Neural cell (in vitro differentiated cells): ENCODE data around the gene GRK4. TPM values are rescaled to one million over a fixed set of nuclear protein-coding genes. Genes with fewer than 3 reads are reported as not detected.

Experiments
- H2AFZ ChIP-seq: fragments of 200-600, 300-800 bp; sonication (generic), shearing (Covaris generic); 2 replicates; pipeline ENCODE4 v1.6.0; 2014; ENCODE audit warnings: low read depth, mild to moderate bottlenecking, antibody characterized with exemption, low read length, moderate library complexity
- H3F3A ChIP-seq: fragments of 200-600 bp; shearing (Covaris generic); 2 replicates; pipeline ENCODE4 v1.6.1; 2016; ENCODE audit warnings: mild to moderate bottlenecking, moderate library complexity, mixed read lengths, antibody characterized with exemption, low read length; ENCODE audit not compliant: insufficient read depth, poor library complexity, severe bottlenecking
- H3K27ac ChIP-seq: fragments of 200-600, 300-800 bp; sonication (generic), shearing (Covaris generic); 2 replicates; pipeline ENCODE4 v1.5.1; 2014; ENCODE audit warnings: mild to moderate bottlenecking, low read length, moderate library complexity
- H3K27me3 ChIP-seq: fragments of 300-800, 200-600 bp; sonication (generic), shearing (Covaris generic); 2 replicates; pipeline ENCODE4 v1.6.0; 2014; ENCODE audit warnings: mild to moderate bottlenecking, low read depth, low read length, moderate library complexity; ENCODE audit not compliant: insufficient read depth
- H3K36me3 ChIP-seq: fragments of 300-800, 200-600 bp; sonication (generic), shearing (Covaris generic); 2 replicates; pipeline ENCODE4 v1.5.1; 2014; ENCODE audit warnings: mild to moderate bottlenecking, antibody characterized with exemption, low read length, moderate library complexity; ENCODE audit not compliant: insufficient read depth
- H3K4me2 ChIP-seq: fragments of 300-800, 200-600 bp; sonication (generic), shearing (Covaris generic); 2 replicates; pipeline ENCODE4 v1.6.0; 2014; ENCODE audit warnings: mild to moderate bottlenecking, low read length
- H3K4me3 ChIP-seq: fragments of 300-800, 200-600 bp; sonication (generic), shearing (Covaris generic); 2 replicates; pipeline ENCODE4 v1.5.1; 2014; ENCODE audit warnings: mild to moderate bottlenecking, low read length, moderate library complexity
- H3K79me2 ChIP-seq: fragments of 200-600 bp; shearing (Covaris generic); replicated peaks from 2 replicates; pipeline ENCODE4 v1.6.0; 2014; ENCODE audit warnings: mild to moderate bottlenecking, low read length, moderate library complexity; ENCODE audit not compliant: insufficient read depth
- H3K9ac ChIP-seq: fragments of 300-800, 200-600 bp; sonication (generic), shearing (Covaris generic); 2 replicates; pipeline ENCODE4 v1.6.1; 2016; ENCODE audit warnings: mild to moderate bottlenecking, low read length, mixed read lengths
- H3K9me2 ChIP-seq: fragments of 200-600 bp; shearing (Covaris generic); 2 replicates; pipeline ENCODE4 v1.6.1; 2016; ENCODE audit warnings: mild to moderate bottlenecking, low read length, mixed read lengths; ENCODE audit not compliant: insufficient read depth
- H3K9me3 ChIP-seq: fragments of 200-600, 300-800 bp; sonication (generic), shearing (Covaris generic); 2 replicates; pipeline ENCODE4 v1.6.1; 2016; ENCODE audit warnings: mild to moderate bottlenecking, mixed run types, low read length, moderate library complexity, mixed read lengths
- H4K20me1 ChIP-seq: fragments of 200-600 bp; shearing (Covaris generic); 2 replicates; pipeline ENCODE4 v1.6.1; 2016; ENCODE audit warnings: mild to moderate bottlenecking, mixed run types; ENCODE audit not compliant: insufficient read depth
- EP300 ChIP-seq: fragments of 450-650 bp; conservative IDR thresholded peaks from 2 replicates; pipeline ENCODE4 v1.6.1; 2014; ENCODE audit warnings: antibody characterized with exemption, mild to moderate bottlenecking, moderate library complexity; ENCODE audit not compliant: poor library complexity, severe bottlenecking
- EZH2 ChIP-seq: fragments of 200-600, 300-800 bp; shearing (Covaris generic), sonication (generic); IDR thresholded peaks from 2 replicates; pipeline ENCODE4 v1.6.1; 2014; ENCODE audit warnings: antibody characterized with exemption, low read length, borderline replicate concordance, mild to moderate bottlenecking; ENCODE audit not compliant: insufficient read depth, poor library complexity, severe bottlenecking
- MXI1 ChIP-seq: fragments of 450-650 bp; conservative IDR thresholded peaks from 2 replicates; pipeline ENCODE4 v1.6.1; 2014; ENCODE audit warnings: antibody characterized with exemption, mild to moderate bottlenecking; ENCODE audit not compliant: poor library complexity, severe bottlenecking
- POLR2AphosphoS5 ChIP-seq: IDR thresholded peaks from 2 replicates; pipeline ENCODE4 v1.6.1; 2012
- RAD21 ChIP-seq: fragments of 450-650 bp; conservative IDR thresholded peaks from 2 replicates; pipeline ENCODE4 v1.6.1; 2014; ENCODE audit warnings: antibody characterized with exemption, mild to moderate bottlenecking, moderate library complexity
- REST ChIP-seq: IDR thresholded peaks from 2 replicates; pipeline ENCODE4 v1.6.1; 2012; ENCODE audit warnings: borderline replicate concordance
- SMC3 ChIP-seq: fragments of 450-650 bp; conservative IDR thresholded peaks from 2 replicates; pipeline ENCODE4 v1.6.1; 2014; ENCODE audit warnings: antibody characterized with exemption, mild to moderate bottlenecking, moderate library complexity; ENCODE audit not compliant: poor library complexity
- TAF1 ChIP-seq: IDR thresholded peaks from 2 replicates; pipeline ENCODE4 v1.6.1; 2012; ENCODE audit warnings: low read depth
- polyA plus RNA-seq: library from polyadenylated mRNA; depleted of rRNA; stranded (reverse); fragments of >200 nt; gene quantifications from 2 replicates; pipeline ENCODE4 v1.2.3, GENCODE V29; 2014
- TF ChIP-seq, protein P1 (sequence below): fragments of 450-650 bp; IDR thresholded peaks from 2 replicates; pipeline ENCODE4 v1.5.1; 2014; ENCODE audit warnings: antibody characterized with exemption, mild to moderate bottlenecking, moderate library complexity; ENCODE audit not compliant: poor library complexity, severe bottlenecking

Gene GRK4
- polyA plus RNA-seq, 1 donor from 2014 or later: 17.4 TPM

- H3K4me3 ChIP-seq: no peak overlapping the region
- no peak overlapping the region for H3K27ac ChIP-seq
- no peaks in the 10 kb centered on the region for H3K9me3 ChIP-seq
- H4K20me1 ChIP-seq: no peaks in the 10 kb centered on the region
- no peak overlapping the region for H2AFZ ChIP-seq
- H3K9ac ChIP-seq: no peak overlapping the region
- no peaks in the 10 kb centered on the region for H3K79me2 ChIP-seq
- H3K4me2 ChIP-seq: no peak overlapping the region
- no peaks in the 10 kb centered on the region for H3F3A ChIP-seq
- H3K36me3 ChIP-seq: no peaks in the 10 kb centered on the region
- TF ChIP-seq REST (no peak), EP300 (no peak), RAD21 (no peak), EZH2 (no peak), TAF1 (no peak), MXI1 (no peak), SMC3 (no peak), POLR2AphosphoS5 (no peak)
- TF ChIP-seq, protein P1, sequence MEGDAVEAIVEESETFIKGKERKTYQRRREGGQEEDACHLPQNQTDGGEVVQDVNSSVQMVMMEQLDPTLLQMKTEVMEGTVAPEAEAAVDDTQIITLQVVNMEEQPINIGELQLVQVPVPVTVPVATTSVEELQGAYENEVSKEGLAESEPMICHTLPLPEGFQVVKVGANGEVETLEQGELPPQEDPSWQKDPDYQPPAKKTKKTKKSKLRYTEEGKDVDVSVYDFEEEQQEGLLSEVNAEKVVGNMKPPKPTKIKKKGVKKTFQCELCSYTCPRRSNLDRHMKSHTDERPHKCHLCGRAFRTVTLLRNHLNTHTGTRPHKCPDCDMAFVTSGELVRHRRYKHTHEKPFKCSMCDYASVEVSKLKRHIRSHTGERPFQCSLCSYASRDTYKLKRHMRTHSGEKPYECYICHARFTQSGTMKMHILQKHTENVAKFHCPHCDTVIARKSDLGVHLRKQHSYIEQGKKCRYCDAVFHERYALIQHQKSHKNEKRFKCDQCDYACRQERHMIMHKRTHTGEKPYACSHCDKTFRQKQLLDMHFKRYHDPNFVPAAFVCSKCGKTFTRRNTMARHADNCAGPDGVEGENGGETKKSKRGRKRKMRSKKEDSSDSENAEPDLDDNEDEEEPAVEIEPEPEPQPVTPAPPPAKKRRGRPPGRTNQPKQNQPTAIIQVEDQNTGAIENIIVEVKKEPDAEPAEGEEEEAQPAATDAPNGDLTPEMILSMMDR: no peak
- no peaks in the 10 kb centered on the region for H3K27me3 ChIP-seq
- H3K9me2 ChIP-seq: no peaks in the 10 kb centered on the region
Measured at GRCh38 chr4:2942037-2942531, 21.3 kb upstream of the GRK4 start.

DNA sequence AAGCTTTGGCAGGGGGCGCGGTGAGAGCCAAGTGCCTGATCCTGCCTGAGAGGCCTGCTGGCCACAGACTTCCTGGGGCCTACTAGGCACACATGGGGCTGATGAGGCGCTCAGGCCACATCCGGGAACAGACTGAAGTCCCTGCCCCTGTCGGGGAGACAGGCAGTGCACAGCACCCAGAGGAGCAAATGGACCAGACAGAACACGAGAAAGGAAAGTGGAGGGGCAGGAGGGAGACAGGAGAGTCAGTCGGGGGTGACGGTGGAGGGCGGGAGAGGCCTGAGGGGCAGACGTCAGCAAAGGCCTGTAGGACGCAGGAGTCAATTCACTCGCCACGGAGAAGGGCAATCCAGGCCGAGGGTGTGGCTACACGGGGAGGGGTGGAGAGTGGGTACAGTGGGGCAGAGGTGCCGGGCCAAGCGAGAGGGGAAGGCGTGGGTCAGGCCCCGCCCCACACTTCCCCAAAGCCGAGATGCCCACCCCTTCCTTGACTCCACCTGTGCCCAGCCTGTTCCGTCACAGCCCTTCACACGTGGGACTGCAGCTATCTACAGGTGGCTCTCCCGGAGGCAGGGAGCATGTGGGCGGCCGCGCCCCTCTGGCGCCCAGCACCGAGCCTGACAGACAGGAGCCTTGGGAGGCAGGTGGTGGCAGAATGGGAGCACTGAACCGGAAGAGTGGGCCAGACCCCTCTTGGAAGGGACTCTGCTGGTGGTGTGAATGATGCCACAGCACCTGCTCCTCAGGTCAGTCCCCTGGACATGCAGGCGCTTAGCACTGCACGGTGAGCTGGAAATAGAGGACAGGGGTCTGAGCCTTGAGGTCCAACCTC lies 20.6 kb upstream of the GRK4 start:
- Histone ChIP-seq H3K9ac (no peak overlapping the region), H3F3A (no peaks in the 10 kb centered on the region), H3K4me3 (no peak overlapping the region), H3K27me3 (no peaks in the 10 kb centered on the region), H3K36me3 (no peaks in the 10 kb centered on the region), H3K79me2 (no peaks in the 10 kb centered on the region), H2AFZ (no peak overlapping the region), H3K9me3 (no peaks in the 10 kb centered on the region), H3K9me2 (no peaks in the 10 kb centered on the region), H4K20me1 (no peaks in the 10 kb centered on the region), H3K4me2 (no peak overlapping the region), H3K27ac (no peak overlapping the region)
- TF ChIP-seq EZH2 (no peak), TAF1 (no peak), MXI1 (no peak), RAD21 (no peak), POLR2AphosphoS5 (no peak), SMC3 (no peak), REST (no peak), EP300 (no peak)
- TF ChIP-seq, protein P1: no peak
